ENCODE measurements around the gene AHCYL2. TPM values are rescaled to one million over a fixed set of nuclear protein-coding genes. Genes with fewer than 3 reads are reported as not detected.
"Not testable (repeated sequence)": the region's sequence is repeated elsewhere in the genome, so short reads cannot be mapped to it uniquely, and the experiment has no call there.

The AHCYL2 gene
- total RNA-seq, 2 experiments from 2014 or later, result 5.0 to 8.7 TPM

GRCh38 chr7:129448608-129449007 lies 223.8 kb downstream of the AHCYL2 start:
- intact Hi-C loops (cut with micrococcal nuclease; ENCODE audit: unreplicated experiment); H3K4me1 ChIP-seq (ENCODE audit: insufficient read depth, low read length, poor library complexity, severe bottlenecking); DNase-seq (ENCODE audit: low spot score); H3K9me3 ChIP-seq (ENCODE audit: low read length); H4K20me1 ChIP-seq (ENCODE audit: insufficient read depth, low read length); H2AFZ ChIP-seq (ENCODE audit: low read length); H3K36me3 ChIP-seq (ENCODE audit: insufficient read depth, low read length); H3K27ac ChIP-seq (ENCODE audit: low read depth, low read length, poor library complexity, severe bottlenecking); H3K4me3 ChIP-seq (ENCODE audit: low read depth, low read length, poor library complexity, severe bottlenecking); H3K9me2 ChIP-seq (ENCODE audit: insufficient read depth, low read length); CTCF ChIA-PET (ENCODE audit: unreplicated experiment); H3K4me2 ChIP-seq (ENCODE audit: low read length); BruUV-seq (replicated peaks); H3K79me2 ChIP-seq (ENCODE audit: insufficient read depth, low read depth, low read length): not testable (repeated sequence)
- POLR2A ChIA-PET, result interaction anchor here (1.4 kb wide), 1 partner anchor 15 kb away, joined by 5 read pairs; the partner anchor contains the start of gene STRIP2

GRCh38 chr7:129450295-129450694 lies 225.5 kb downstream of the AHCYL2 start:
- Histone ChIP-seq H3K9me2 (ENCODE audit: insufficient read depth, low read length) (no peaks in the 10 kb centered on the region), H4K20me1 (ENCODE audit: insufficient read depth, low read length) (no peaks in the 10 kb centered on the region), H3K9me3 (ENCODE audit: low read length) (no peaks in the 10 kb centered on the region), H3K36me3 (ENCODE audit: insufficient read depth, low read length) (no peaks in the 10 kb centered on the region), H2AFZ (ENCODE audit: low read length) (no peak overlapping the region), H3K4me2 (ENCODE audit: low read length) (no peak overlapping the region), H3K4me1 (ENCODE audit: insufficient read depth, low read length, poor library complexity, severe bottlenecking) (no peaks in the 10 kb centered on the region), H3K27ac (ENCODE audit: low read depth, low read length, poor library complexity, severe bottlenecking) (no peak overlapping the region), H3K79me2 (ENCODE audit: insufficient read depth, low read depth, low read length) (no peaks in the 10 kb centered on the region), H3K4me3 (ENCODE audit: low read depth, low read length, poor library complexity, severe bottlenecking) (no peak overlapping the region)
- no peak for DNase-seq (ENCODE audit: low spot score)
- no TSS peak for BruUV-seq (replicated peaks)
- CTCF ChIA-PET (ENCODE audit: unreplicated experiment), result no interaction called here
- POLR2A ChIA-PET, result no interaction called here
- intact Hi-C loops (cut with micrococcal nuclease; ENCODE audit: unreplicated experiment), result no loop called here
- TF ChIP-seq EZH2phosphoT487 (IDR thresholded peaks at IDR 0.05; ENCODE audit: borderline replicate concordance, low read depth, low read length), result no peak

- intact Hi-C loops (cut with micrococcal nuclease; ENCODE audit: unreplicated experiment), result no loop called here
- no peaks in the 10 kb centered on the region for H3K36me3 ChIP-seq (ENCODE audit: insufficient read depth, low read length)
- H2AFZ ChIP-seq (ENCODE audit: low read length), result no peak overlapping the region
- no peaks in the 10 kb centered on the region for H3K9me3 ChIP-seq (ENCODE audit: low read length)
- ChIA-PET CTCF (ENCODE audit: unreplicated experiment) (interaction anchor here (0.7 kb wide), 1 partner anchor 29 kb away, joined by 4 read pairs; no protein-coding TSS in a partner anchor), POLR2A (interaction anchor here (0.6 kb wide), 1 partner anchor 26 kb away, joined by 3 read pairs; no protein-coding TSS in a partner anchor)
- no peaks in the 10 kb centered on the region for H3K9me2 ChIP-seq (ENCODE audit: insufficient read depth, low read length)
- no peak overlapping the region for H3K27ac ChIP-seq (ENCODE audit: low read depth, low read length, poor library complexity, severe bottlenecking)
- TF ChIP-seq CTCF (conservative IDR thresholded peaks at IDR 0.05; ENCODE audit: low read length), result no peak
- TF ChIP-seq EZH2phosphoT487 (IDR thresholded peaks at IDR 0.05; ENCODE audit: borderline replicate concordance, low read depth, low read length), result no peak
- no peaks in the 10 kb centered on the region for H3K79me2 ChIP-seq (ENCODE audit: insufficient read depth, low read depth, low read length)
- DNase-seq (ENCODE audit: low spot score), result no peak
- H4K20me1 ChIP-seq (ENCODE audit: insufficient read depth, low read length), result no peaks in the 10 kb centered on the region
- no TSS peak for BruUV-seq (replicated peaks)
- H3K4me3 ChIP-seq (ENCODE audit: low read depth, low read length, poor library complexity, severe bottlenecking), result no peak overlapping the region
- no peak overlapping the region for H3K4me2 ChIP-seq (ENCODE audit: low read length)
- H3K4me1 ChIP-seq (ENCODE audit: insufficient read depth, low read length, poor library complexity, severe bottlenecking), result no peaks in the 10 kb centered on the region
These were observed 227.9 kb downstream of the AHCYL2 start for GRCh38 chr7:129452589-129453231.

Data from OCI-LY7 (cell line).